Measurements from ENCODE around the gene SPX.

DNA sequence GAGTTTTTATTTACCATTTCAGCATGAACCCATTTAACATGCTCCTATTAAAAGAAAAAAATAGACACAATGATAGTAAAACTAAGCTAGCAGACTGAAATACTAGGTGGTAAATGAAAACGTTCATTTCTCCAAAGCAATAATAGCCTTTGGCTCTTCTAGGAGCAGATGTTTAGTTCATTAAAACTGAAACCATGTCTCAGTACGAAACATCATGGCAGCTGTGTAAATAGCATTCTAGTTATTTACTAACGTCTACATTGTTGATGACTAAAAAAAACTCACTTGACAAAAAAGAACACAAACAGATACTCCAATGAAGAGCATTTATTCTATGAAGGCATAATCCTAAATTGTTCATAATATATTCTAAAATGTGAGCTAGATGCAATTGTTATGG is 42.6 kb upstream of the SPX start:
- TF ChIP-seq, protein P1, sequence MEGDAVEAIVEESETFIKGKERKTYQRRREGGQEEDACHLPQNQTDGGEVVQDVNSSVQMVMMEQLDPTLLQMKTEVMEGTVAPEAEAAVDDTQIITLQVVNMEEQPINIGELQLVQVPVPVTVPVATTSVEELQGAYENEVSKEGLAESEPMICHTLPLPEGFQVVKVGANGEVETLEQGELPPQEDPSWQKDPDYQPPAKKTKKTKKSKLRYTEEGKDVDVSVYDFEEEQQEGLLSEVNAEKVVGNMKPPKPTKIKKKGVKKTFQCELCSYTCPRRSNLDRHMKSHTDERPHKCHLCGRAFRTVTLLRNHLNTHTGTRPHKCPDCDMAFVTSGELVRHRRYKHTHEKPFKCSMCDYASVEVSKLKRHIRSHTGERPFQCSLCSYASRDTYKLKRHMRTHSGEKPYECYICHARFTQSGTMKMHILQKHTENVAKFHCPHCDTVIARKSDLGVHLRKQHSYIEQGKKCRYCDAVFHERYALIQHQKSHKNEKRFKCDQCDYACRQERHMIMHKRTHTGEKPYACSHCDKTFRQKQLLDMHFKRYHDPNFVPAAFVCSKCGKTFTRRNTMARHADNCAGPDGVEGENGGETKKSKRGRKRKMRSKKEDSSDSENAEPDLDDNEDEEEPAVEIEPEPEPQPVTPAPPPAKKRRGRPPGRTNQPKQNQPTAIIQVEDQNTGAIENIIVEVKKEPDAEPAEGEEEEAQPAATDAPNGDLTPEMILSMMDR (IDR thresholded peaks at IDR 0.05): no peak
- no peak for TF ChIP-seq POLR2A (IDR thresholded peaks at IDR 0.05)
